Activated CD8-positive, alpha-beta memory T cell treated with anti-CD3 and anti-CD28 coated beads, Interleukin-2, amount 50 U/mL, for 1 hour (primary cell): ENCODE results near the gene SIGLEC12.
A peak's percentile ranks its signal among the peaks of the same experiment; 100 is the strongest.
"Not testable (repeated sequence)": the region's sequence is repeated elsewhere in the genome, so short reads cannot be mapped to it uniquely, and the experiment has no call there.

Experiments used
- DNase-seq: peaks from one replicate; pipeline ENCODE4 v3.0.0-alpha.2; 2020; ENCODE audit errors: extremely low read depth

Gene SIGLEC12

GRCh38 chr19:51485960-51486660 lies 15.5 kb downstream of the SIGLEC12 start:
- DNase-seq = no peak

DNA sequence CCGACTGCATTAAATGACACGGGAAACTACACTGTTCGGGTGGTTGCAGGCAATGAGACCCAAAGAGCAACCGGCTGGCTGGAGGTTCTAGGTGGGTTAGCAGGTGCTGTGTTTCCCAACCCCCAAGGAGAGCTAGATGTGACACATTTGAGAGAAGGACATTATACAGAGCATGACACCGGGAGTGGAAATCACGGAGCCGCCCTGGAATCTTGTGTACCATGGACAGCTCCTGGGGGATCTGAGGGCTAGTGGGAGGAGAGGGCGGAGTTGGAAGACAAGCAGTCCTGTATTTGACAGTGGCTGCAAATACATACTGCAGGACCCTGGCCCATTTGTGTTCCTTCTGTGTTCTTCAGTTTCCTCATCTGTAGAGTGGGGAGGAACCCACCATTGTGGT lies 21.0 kb downstream of the SIGLEC12 start:
- no peak for DNase-seq

DNA sequence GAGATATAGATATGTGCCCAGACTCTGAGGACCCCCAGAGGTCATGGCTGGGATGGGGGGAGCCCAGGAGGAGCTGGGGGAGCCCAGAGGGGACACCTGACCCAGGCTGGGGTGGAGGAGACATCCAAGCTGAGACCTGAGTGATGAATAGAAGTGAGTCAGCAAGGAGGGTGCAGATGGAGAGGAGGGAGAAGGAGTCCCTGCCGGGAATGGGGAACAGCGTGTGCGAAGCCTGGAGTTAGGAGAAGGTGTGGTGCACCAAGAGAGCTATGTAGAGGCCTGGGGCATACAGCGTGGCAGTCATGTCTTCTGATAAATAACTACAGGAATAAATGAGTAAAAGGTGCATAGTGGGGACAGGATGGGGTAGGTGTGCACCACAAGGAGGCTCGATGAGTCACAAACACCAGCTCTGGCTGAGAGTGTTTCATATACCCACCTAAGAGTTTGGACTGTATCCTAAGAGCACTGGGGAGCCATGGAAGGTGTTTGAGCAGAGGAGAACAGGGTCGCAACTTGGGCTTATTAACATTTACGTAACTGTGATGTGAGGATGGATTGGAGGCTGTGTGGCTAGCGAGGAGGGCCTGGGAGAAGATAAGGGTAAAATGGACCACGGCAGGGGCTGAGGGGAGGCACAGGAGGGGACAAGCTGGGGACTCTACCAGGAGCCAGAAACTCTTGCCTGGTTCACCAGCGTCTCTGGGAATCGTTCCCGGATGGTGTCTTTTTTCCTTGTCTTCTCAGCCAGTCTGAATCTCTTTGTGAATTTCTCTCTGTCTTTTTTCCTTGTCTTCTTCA lies 21.9 kb downstream of the SIGLEC12 start:
- DNase-seq = no peak

- no peak for DNase-seq
Observed at GRCh38 chr19:51478381-51479234, 23.0 kb downstream of the SIGLEC12 start, which contains the start of gene CEACAM18. Gene CEACAM18 (plus strand): TSS chr19:51478539.

GRCh38 chr19:51477344-51477743 lies 24.3 kb downstream of the SIGLEC12 start:
- DNase-seq = no peak

GRCh38 chr19:51476164-51476563 lies 25.4 kb downstream of the SIGLEC12 start:
- no peak for DNase-seq

DNA sequence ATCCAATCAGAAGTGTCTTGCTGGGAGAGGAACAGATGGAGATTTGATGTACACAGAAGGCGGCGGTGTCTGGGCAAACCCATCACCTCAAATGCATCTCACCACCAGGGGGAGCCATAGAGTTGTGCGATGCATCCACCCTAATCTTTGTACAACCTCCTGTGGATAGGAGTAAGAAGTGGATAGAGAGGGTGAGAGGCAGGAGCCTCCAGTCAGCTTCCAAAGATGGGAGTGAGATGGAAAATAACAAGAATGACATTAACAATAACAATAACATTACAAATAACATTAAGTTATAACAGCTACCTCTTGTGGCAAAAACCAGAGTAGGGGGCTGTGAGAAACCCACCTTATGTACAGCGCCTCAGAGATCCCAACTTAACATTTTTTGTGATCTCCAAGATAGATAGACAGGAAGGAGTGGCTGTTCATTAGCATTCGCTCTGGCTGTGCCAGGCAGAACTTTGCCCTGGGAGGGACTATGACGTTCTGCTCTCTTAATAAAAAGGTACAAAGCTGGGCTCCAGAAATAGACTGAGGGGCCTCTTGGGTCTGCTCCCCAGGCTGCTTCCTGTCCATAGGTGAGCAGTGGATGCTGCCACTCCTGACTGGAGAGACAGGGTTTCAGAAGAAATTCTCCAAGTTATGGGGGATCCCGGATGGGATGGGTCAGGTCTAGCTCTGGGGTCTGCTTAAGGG lies 28.4 kb downstream of the SIGLEC12 start:
- DNase-seq = peak; percentile 62

- no peak for DNase-seq
Observed at GRCh38 chr19:51472607-51473006, 29.0 kb downstream of the SIGLEC12 start.

- DNase-seq = no peak
Observed at GRCh38 chr19:51471527-51471926, 30.1 kb downstream of the SIGLEC12 start.

DNA sequence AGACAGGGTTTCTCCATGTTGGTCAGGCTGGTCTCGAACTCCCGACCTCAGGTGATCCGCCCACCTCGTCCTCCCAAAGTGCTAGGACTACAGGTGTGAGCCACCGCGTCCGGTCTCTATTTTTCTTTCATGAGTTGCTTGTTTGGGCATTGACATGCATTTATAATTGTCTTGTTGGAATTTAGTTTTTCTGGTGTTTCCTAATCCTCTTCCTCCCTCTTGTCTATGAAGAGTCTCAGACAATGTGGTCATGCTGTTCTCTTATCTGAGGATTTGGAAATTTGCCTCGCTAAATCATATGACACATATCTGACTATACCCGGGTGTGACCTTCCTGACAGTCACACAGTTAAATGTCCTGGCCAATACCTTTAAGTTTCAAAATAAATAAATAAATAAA lies 30.6 kb downstream of the SIGLEC12 start:
- DNase-seq = no peak

GRCh38 chr19:51469629-51470028 lies 32.0 kb downstream of the SIGLEC12 start:
- DNase-seq = no peak

GRCh38 chr19:51469162-51469561 lies 32.4 kb downstream of the SIGLEC12 start:
- no peak for DNase-seq

DNA sequence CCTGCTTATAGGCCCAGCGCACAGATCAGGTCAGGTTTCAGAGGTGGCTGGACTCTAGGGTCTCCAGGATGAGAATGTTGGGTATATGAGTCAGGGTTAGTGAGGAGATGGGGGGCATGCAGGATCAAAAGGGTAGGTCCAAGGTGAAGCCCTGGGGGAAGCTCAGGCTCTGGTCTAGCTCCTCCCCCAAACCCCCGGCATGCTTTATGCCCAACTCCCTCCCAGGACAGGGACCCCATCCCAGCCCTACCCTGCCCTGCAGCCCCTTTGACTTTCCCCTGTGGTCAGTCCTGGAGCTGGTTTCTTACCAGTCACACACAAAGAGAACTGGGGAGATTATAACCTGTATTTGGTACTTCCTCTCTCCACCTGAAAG lies 33.1 kb downstream of the SIGLEC12 start:
- DNase-seq = no peak

- no peak for DNase-seq
Observed at GRCh38 chr19:51467864-51468544, 33.6 kb downstream of the SIGLEC12 start.

DNA sequence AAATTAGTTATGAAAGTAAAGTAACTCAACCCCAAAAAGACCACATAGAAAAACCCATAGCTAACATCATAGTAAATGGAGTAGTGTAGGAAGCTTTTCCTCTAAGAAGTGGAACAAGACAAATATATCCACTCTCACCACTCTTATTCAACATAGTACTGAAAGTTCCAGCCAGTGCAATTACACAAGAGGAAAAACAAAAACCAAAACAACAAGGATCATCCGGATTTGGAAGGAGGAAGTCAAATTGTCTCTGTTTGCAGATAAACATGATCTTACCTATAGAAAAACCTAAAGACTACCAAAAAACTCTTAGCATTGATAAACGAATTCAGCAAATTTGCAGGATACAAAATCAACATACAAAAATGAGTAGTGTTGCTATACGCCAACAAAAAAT lies 34.9 kb downstream of the SIGLEC12 start:
- no peak for DNase-seq

GRCh38 chr19:51463976-51464581 lies 37.5 kb downstream of the SIGLEC12 start:
- DNase-seq = not testable (repeated sequence)

GRCh38 chr19:51462681-51463080 lies 38.9 kb downstream of the SIGLEC12 start:
- no peak for DNase-seq

DNA sequence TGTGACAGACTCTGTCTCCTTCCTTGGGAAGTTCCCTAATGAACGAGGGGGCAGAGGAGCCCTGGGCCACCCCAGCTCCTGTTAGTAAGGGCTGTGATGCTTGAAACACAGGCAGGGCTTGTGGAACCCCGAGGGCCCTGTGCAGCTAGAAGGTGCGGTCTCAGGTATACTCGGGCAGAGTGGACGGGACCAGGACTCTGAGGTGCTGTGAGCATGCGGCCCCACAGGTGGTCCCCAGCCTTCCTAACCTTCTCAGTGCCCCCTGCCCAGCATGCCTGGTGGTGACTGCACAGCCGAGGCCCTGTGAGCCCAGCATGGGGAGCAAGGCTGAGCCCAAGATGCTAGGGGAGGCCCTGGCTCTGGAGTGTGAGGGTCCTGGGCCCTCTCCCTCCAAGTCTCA lies 39.3 kb downstream of the SIGLEC12 start:
- DNase-seq = no peak

DNA sequence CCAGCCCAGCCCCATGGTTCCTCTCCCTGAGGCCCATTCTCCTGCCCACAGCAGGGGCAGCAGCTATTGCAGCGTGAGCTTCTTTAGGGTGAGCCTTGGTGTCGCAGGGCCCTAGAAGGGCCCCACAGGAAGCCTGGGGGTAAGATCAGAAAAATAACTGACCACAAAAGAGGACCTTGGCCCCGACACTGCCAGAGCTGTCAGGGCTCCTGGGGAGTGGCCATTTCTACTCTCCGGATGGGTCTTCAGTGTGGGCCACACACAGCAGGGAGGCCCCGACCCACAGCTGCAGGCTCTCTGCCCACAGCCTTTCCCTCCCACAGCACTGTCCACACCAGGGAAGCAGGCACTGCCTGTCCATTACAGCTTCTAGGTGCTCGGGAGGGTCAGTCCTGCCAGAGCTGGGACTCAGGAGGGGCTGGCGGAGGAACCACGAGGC lies 39.9 kb downstream of the SIGLEC12 start:
- DNase-seq = no peak

GRCh38 chr19:51460164-51460992 lies 41.2 kb downstream of the SIGLEC12 start:
- DNase-seq = no peak
